Gastroesophageal sphincter (tissue), 4 donors: ENCODE measurements around the gene TMEM239. TPM values are rescaled to one million over a fixed set of nuclear protein-coding genes. Genes with fewer than 3 reads are reported as not detected.

ENCODE experiments used
- ATAC-seq: fragments of 150-250 bp; one replicate; pipeline ENCODE4 v1.9.1; 2016; ENCODE audit warnings: mild to moderate bottlenecking, moderate library complexity
- H3K27ac ChIP-seq, 4 donors: fragments of 200-600 bp; sonication (generic) in 3 of 4; 1 replicate in 3 of 4; 2 replicates in 1 of 4; pipeline ENCODE4 v1.5.1; 2016 to 2019
- H3K27me3 ChIP-seq: fragments of 200-600 bp; sonication (generic); one replicate; pipeline ENCODE4 v1.5.1; 2019
- H3K36me3 ChIP-seq, 2 donors: fragments of 200-600 bp; sonication (generic); one replicate each; pipeline ENCODE4 v1.5.1; 2019; ENCODE audit warnings: control low read depth in 1 of 2
- H3K4me1 ChIP-seq, 3 donors: fragments of 200-600 bp; sonication (generic); 1 replicate in 2 of 3; 2 replicates in 1 of 3; pipeline ENCODE4 v1.5.1; 2016 to 2019; ENCODE audit warnings: control low read depth in 2 of 3
- H3K4me3 ChIP-seq, 2 donors: fragments of 200-600 bp; sonication (generic); one replicate each; pipeline ENCODE4 v1.5.1; 2019; ENCODE audit warnings: mild to moderate bottlenecking in 1 of 2, moderate library complexity in 1 of 2
- H3K9me3 ChIP-seq, 3 donors: fragments of 200-600 bp; sonication (generic); one replicate each; pipeline ENCODE4 v1.5.1; 2017 to 2019; ENCODE audit warnings: control low read depth in 2 of 3
- CTCF ChIP-seq, 4 experiments: fragments of 200-600 bp in 2 of 4; fragments of 450-650 bp in 2 of 4; sonication (generic) in 1 of 4; IDR thresholded peaks; one replicate each; pipeline ENCODE4 v1.5.1; 2017 to 2019; ENCODE audit warnings: antibody characterized with exemption in 4 of 4, mild to moderate bottlenecking in 2 of 4, moderate library complexity in 2 of 4
- EP300 ChIP-seq: sonication (generic); formaldehyde crosslinking; IDR thresholded peaks from one replicate; pipeline ENCODE4 v1.6.1; 2017; ENCODE audit warnings: antibody characterized with exemption, mild to moderate bottlenecking
- POLR2A ChIP-seq, 2 donors: fragments of 450-650 bp; IDR thresholded peaks; one replicate each; pipeline ENCODE4 v1.6.1; 2017; ENCODE audit warnings: antibody characterized with exemption in 2 of 2, mild to moderate bottlenecking in 2 of 2, moderate library complexity in 1 of 2
- POLR2AphosphoS5 ChIP-seq: sonication (generic); formaldehyde crosslinking; IDR thresholded peaks from one replicate; pipeline ENCODE4 v1.6.1; 2017; ENCODE audit warnings: antibody characterized with exemption
- WGBS, 2 donors: methylation state at CpG; one replicate each; pipeline ENCODE4 v1.1.5; 2018; ENCODE audit warnings: low coverage in 1 of 2; 5-methylcytosine and 5-hydroxymethylcytosine counted together
- total RNA-seq, 4 donors: library from RNA; depleted of rRNA; stranded (reverse); fragments of >200 nt; gene quantifications; one replicate each; pipeline ENCODE4 v1.1.0, GENCODE V29; 2016

TMEM239 gene
- total RNA-seq, 4 donors from 2014 or later: 0.15 TPM; not detected in 3

GRCh38 chr20:2795451-2795850 is 20.7 kb upstream of the TMEM239 start:
- Histone ChIP-seq H3K27me3 (peaks cover 83% of the 10 kb centered on the region), H3K4me3 (no peak overlapping the region), H3K9me3 (no peaks in the 10 kb centered on the region), H3K4me1 (peaks cover 0 to 16% (median 6%) of the 10 kb centered on the region in 3 donors), H3K36me3 (no peaks in the 10 kb centered on the region), H3K27ac (no peak overlapping the region)
- WGBS, 2 donors: 81% methylated on average over 4 of the region's 24 CpGs; no CpG with 5 or more reads in 1 of the 2 donors
- no peak for ATAC-seq
- TF ChIP-seq POLR2A (IDR thresholded peaks at IDR 0.05): no peak
- TF ChIP-seq CTCF (IDR thresholded peaks at IDR 0.05): no peak
- no peak for TF ChIP-seq POLR2AphosphoS5
- TF ChIP-seq EP300: no peak

GRCh38 chr20:2796011-2796660 is 20.0 kb upstream of the TMEM239 start:
- Histone ChIP-seq H3K9me3 (no peaks in the 10 kb centered on the region), H3K27ac (no peak overlapping the region), H3K4me3 (no peak overlapping the region), H3K36me3 (no peaks in the 10 kb centered on the region), H3K27me3 (peaks cover 90% of the 10 kb centered on the region), H3K4me1 (peaks cover 0 to 23% (median 7%) of the 10 kb centered on the region in 3 donors)
- TF ChIP-seq POLR2A (IDR thresholded peaks at IDR 0.05): no peak
- TF ChIP-seq POLR2AphosphoS5: no peak
- TF ChIP-seq CTCF (IDR thresholded peaks at IDR 0.05): no peak
- no peak for TF ChIP-seq EP300
- WGBS, 2 donors: 100% methylated on average over 1 of the region's 20 CpGs; no CpG with 5 or more reads in 1 of the 2 donors
- no peak for ATAC-seq

GRCh38 chr20:2797136-2797983 is 18.8 kb upstream of the TMEM239 start:
- Histone ChIP-seq H3K9me3 (no peaks in the 10 kb centered on the region), H3K4me3 (no peak overlapping the region), H3K27me3 (peaks cover 94% of the 10 kb centered on the region), H3K4me1 (peaks cover 0 to 26% (median 7%) of the 10 kb centered on the region in 3 donors), H3K27ac (no peak overlapping the region), H3K36me3 (no peaks in the 10 kb centered on the region)
- TF ChIP-seq CTCF (IDR thresholded peaks at IDR 0.05): no peak
- ATAC-seq: no peak
- 67 to 71% methylated on average over 3 to 4 of the region's 16 CpGs for WGBS, 2 donors

GRCh38 chr20:2798095-2798805 is 17.9 kb upstream of the TMEM239 start:
- H3K36me3 ChIP-seq: no peaks in the 10 kb centered on the region
- H3K27me3 ChIP-seq: peaks cover 94% of the 10 kb centered on the region
- H3K9me3 ChIP-seq: no peaks in the 10 kb centered on the region
- no CpG with 5 or more reads among the region's 19 CpGs for WGBS, 2 donors
- TF ChIP-seq CTCF (IDR thresholded peaks at IDR 0.05) (no peak), POLR2AphosphoS5 (no peak), EP300 (no peak), POLR2A (IDR thresholded peaks at IDR 0.05) (no peak)
- no peak overlapping the region for H3K27ac ChIP-seq
- no peak overlapping the region for H3K4me3 ChIP-seq
- peaks cover 0 to 26% (median 7%) of the 10 kb centered on the region in 3 donors for H3K4me1 ChIP-seq
- no peak for ATAC-seq
